Measurements from ENCODE around the gene SRP9.

- TF ChIP-seq, protein P1, sequence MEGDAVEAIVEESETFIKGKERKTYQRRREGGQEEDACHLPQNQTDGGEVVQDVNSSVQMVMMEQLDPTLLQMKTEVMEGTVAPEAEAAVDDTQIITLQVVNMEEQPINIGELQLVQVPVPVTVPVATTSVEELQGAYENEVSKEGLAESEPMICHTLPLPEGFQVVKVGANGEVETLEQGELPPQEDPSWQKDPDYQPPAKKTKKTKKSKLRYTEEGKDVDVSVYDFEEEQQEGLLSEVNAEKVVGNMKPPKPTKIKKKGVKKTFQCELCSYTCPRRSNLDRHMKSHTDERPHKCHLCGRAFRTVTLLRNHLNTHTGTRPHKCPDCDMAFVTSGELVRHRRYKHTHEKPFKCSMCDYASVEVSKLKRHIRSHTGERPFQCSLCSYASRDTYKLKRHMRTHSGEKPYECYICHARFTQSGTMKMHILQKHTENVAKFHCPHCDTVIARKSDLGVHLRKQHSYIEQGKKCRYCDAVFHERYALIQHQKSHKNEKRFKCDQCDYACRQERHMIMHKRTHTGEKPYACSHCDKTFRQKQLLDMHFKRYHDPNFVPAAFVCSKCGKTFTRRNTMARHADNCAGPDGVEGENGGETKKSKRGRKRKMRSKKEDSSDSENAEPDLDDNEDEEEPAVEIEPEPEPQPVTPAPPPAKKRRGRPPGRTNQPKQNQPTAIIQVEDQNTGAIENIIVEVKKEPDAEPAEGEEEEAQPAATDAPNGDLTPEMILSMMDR (IDR thresholded peaks at IDR 0.05 in 8 of 11, conservative IDR thresholded peaks at IDR 0.05 in 3 of 11), result no peak
- TF ChIP-seq POLR2AphosphoS5 (IDR thresholded peaks at IDR 0.05), result no peak
Measured at GRCh38 chr1:225823811-225824261, 46.2 kb downstream of the SRP9 start.

All from spleen (tissue), 7 donors.